NCI-H1092 treated with DMSO at 0.1 percent for 48 hours (cell line): Measurements from ENCODE around the gene DNAH6.
"Not testable (repeated sequence)": the region's sequence is repeated elsewhere in the genome, so short reads cannot be mapped to it uniquely, and the experiment has no call there.

Source experiments
- DNase-seq: peaks from one replicate; lab custom pipeline; 2025; lab: John Stamatoyannopoulos, UW

DNAH6 gene

DNA sequence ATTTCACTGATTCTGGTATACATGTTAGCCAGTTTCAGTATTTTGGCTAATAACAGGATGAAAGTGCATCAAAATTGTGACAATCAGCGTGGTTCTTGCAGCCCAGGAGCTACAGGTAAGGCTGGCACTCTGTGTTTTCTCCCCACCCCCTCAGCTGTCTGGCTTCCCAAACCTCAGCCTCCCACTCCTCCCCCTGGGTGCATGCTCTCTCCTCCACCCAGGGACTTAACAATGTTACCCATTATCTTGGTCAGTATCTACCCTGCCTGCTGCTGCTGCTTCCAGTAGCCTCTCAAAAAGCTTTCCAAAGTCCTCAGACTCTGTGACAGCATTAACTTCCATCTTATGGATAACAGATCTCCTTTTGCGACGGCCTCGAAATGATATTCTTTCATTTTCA, 323.6 kb downstream of the DNAH6 start:
- no peak for DNase-seq

DNA sequence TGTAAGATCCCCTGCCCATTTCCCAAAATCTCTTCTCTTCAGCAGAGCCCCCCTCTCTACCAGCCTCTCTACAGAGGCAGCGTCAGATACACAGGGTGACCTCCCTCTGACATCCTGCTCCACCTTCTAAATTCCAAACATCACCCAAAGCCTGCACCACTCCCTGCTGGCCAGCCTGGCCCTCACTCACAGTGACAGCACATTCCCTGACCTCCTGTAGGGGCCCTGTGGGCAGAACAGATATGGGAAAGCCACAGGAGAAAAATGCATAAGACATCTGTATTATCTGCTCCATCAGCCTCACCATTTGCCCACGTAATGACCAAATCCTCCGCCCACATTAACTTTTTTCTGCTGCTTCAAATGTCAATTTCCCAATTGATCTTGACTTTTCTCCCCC, 324.0 kb downstream of the DNAH6 start:
- no peak for DNase-seq

DNA sequence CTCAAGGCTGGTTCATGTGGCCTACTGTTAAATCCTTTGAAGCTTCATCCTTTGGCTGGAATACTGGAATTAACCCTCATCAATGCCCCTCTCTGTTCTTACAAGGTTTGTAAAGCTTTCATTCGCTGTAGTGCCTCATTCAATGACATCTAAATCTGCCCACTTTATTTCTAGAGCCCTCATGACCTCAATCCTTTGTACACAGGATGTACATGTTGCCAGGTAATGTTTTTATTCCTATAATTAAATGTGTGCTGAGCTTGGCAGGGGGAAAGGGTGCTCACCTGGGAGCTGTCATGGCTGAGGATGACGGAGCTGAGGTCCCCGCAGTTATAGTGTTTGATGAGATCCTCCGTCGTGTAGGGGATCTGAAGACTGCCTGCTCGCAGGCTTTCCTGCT, 325.3 kb downstream of the DNAH6 start:
- DNase-seq, result no peak

DNA sequence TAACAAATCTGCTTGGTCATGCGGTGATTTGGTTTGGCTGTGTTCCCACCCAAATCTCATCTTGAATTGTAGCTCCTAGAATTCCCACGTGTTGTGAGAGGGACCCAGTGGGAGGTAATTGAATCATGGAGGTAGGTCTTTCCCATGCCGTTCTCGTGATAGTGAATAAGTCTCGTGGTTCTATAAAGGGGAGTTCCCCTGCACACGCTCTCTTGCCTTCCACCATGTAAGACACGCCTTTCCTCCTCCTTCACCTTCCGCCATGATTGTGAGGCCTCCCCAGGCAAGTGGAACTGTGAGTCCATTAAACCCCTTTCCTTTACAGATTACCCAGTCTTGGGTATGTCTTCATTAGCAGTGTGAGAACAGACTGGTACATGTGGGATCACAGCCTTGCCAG, 327.8 kb downstream of the DNAH6 start:
- no peak for DNase-seq

DNA sequence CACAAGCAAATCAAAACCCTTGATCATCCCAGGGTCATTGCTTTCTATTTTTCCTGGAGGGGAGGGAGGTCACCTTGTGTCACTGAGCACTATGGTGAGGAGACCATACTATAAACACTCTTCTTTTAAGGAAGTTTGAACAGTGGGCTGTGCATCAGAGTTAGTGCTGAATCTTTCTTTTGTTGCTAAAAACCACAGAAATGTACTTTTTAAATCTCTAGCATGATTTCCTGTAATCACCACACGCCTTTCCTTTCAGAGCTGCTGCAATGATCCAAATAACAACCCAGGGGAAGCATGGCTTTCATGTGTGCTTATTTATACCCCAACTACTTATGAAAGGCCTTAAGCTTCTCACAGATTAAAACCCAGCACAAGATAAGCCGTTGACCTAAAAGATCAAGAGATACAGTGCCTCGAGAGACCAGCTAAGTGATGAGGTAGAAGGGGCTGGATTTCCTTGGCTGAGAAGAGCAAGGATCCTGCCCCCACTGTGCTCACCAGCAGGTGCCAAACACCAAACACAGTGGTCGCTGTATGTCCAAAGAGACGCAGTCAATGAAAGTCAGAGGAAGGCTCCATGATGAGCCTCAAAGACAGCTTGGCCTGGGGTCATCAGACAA, 329.9 kb downstream of the DNAH6 start:
- no peak for DNase-seq

DNA sequence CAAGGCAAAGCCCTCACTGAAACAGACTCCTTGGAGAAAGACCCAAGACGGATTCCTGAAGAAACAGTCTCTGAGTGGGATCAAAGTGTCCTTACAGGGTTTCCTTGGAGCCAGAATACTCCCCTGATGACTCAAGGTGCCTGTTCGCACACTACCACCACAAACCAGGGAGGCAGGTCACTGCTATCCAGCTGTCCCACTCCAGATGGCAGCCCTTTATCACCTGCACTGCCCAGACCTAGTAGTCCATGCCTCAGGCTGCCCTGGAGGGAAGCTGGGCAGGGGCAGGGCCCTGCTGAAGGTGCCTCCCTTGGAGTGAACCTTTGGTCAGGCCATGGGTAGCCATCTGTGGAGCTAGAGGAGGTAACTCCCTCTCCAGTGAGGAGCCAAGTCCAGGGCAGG, 330.4 kb downstream of the DNAH6 start:
- DNase-seq, result no peak

DNA sequence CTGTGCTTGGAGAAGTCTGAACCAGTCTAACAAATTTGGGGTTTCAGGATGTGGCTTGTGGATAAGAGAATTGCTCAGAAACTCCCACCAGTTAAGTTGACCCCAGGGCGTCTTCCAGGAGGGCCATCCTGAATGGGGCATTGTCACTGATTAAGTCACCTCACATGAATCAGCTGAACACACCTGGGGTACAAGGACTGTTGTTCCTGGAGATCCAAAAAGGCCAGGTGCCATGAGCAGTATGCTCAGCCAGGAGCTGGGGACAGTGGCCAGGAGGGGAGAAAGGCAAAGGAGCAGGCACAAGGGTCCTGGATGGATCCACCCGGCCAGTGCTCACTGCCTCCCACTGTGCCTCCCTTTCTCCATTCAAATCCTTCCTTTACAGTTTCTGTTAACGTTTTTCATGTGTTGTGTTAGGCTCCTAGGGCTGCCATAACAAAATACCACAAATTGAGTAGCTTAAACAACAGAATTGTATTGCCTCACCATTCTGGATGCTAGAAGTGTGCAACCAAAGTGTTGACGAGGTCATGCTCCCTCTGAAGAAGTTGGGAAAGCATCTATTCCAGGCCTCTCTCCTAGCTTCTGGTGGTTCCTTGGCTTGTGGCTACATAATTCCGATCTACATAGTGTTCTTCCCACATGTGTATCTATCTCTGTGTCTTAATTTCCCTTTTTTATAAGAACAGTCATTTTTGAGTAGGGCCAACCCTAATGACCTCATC, 331.2 kb downstream of the DNAH6 start:
- no peak for DNase-seq

DNA sequence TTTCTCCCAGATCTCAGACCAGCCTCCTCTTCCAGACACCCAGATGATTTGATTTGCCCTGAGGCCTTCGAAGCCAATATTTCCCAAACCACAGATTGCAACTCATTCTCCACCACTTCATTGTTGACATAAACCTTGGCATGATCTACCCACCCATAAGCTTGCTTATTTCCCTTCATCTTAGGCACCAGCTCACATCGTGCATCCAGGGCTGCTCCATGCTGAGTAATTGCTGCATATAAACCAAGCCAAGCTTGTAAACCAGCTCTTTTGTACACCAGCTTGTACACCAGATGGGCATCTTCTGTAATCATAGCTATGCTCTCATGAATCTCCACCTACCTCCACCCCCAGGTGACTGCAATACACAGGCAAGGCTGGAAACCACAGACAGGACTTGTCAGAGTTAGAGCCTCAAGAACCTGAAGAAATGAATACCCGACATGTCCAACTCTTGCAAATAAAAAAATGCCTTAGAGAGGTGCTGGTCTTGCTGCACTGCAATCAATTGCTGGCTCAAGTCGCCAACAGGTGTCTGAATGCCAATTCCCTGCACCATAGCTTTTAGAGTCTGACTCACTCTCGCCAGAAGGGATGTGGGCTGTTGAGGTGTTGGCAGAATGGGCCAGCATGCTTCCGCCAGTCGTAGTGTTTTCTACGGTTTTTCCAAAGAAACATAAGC, 333.1 kb downstream of the DNAH6 start:
- no peak for DNase-seq

DNA sequence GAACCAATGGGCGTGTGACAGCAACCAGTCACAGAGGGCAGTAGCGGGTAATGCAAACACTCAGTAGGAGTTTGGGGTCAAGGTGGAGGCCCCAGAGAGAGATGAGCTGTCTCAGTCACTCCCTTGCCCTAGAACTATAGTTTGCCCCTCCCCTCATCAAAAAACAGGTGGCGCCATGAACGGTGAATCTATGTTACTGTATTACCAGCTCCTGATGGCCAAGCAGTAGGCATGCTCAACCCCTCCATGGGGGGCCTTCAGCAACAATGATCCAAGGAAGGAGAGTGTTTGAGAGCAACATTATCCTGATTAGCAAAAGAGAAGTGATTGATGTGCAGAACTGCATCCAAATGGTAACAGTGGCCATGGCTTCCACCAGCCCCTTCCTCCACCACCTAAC, 334.2 kb downstream of the DNAH6 start:
- DNase-seq, result no peak

DNA sequence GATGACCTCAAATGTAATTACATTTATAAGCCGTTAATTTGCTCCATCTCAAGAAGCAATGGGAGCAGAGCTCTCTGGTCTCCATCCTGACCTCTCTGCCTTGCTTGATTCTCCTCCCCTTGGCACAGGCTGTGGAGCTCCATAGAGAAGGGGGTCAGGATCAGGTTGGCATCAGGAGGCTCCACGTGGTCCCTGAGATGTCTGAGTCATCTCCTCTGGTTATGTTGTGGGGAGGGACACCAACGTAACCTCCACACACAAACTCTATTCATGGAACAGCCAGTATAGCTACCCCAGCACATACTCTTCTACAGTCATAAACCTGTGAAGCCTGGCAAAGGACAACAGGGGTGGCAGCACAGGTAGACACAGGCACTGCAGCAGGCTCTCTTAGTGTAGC, 335.6 kb downstream of the DNAH6 start:
- no peak for DNase-seq

DNA sequence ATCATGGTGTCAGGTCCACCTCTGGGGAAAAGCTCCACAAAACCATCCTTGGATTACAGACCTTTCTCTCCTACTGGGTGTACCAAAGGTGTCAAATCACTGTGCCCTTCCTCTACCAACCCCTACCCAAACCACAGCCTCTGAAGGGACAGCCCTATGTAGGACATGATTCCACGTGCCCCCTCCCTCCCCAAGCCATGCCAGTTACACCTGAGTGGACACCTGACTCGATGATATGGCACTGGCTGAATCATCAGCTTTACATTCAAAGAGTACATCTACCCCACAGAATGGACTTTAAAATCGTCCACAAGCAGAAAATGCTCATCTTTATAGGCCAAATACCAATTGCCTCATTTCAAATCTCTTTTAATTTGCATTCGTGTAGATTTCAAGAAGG, 338.6 kb downstream of the DNAH6 start:
- no peak for DNase-seq

DNA sequence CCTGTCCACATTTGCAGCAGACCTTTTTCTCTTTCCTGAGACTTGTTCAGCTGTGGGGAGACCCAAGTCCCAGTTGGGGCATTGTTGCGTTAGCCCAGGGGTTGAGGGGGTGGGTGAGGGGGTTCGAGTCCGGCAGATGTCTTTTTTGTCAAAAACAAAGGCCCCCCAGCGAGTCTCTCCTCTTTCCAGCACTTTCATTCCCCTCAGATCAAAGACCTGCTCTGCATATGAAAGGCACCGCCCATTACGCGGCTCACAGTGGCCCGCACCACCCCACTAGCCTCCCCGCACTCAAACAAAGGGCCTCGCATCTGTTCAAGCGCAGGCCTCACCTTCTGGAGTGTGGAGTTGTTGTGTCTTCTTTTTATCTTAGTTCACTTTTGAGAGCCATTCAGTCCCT, 339.4 kb downstream of the DNAH6 start:
- DNase-seq, result no peak

DNA sequence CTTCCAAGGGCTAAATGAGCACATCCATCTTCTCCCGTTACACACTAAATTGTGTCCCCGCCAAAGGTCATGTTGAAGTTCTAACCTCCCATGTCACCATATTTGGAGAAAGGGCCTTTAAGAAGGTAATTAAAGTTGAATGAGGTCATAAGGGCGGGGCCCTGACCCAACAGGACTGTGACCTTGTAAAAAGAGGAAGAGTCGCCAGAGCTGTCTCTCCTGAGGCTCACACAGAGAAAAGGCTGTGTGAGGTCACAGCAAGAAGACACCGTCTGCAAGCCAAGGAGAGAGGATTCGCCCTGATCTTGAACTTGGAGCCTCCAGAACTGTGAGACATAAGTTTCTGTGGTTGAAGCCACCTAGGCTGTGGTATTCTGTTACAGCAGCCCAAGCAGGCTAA, 340.5 kb downstream of the DNAH6 start:
- DNase-seq, result no peak

DNA sequence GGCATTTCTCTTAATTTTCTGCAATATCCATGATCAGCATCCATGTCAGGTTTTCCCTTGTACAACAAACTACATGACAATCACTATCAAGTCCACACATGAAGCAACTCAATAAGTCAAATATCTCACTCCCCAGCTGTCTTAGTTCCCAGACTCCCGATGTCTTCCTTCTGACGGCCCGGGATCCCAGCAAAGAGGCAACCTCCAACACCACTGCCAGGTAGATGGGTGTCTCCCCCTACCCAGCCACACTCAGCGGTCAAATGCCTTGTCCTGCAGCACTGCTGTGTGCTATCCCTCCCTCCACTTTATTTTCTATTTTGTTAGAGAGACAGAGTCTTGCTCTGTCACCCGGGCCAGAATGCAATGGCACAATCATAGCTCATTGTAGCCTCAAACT, 341.3 kb downstream of the DNAH6 start:
- no peak for DNase-seq

DNA sequence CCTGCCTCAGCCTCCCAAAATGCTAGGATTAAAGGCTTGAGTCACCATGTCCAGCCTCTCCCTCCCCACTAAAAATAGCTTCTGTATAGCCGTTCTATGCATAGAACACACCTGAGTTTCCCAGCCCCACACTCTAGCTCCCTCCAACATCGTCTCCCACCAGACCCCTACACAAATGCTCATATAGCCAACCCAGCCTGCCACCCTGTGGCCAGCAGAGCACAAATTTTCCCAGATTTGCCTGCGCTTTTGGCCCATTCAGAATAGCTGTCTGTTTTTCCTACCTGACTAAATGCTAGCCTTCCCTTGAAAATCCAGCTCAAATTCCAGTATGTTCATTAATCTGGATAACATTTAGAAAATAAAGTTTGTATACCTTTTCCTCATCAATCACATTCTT, 341.8 kb downstream of the DNAH6 start:
- DNase-seq, result no peak

DNA sequence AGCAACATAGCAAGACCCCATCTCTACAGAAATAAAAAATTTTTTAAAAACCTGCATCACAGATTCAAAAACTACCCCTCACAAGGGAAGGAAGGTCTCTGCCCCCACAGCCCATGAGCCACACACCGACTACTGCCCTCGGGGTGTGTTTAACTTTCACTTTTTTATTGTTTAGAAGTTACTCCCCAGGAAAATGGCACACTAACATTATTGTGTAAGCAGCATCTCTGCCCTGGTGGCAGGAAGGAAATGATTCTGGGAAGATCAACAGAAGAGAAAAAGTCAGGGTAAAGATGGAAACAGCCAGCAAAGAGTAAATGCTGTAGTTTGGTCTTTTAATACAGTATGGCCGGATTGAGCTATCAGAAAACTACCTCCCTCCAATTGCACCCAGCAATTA, 342.6 kb downstream of the DNAH6 start:
- DNase-seq, result no peak

DNA sequence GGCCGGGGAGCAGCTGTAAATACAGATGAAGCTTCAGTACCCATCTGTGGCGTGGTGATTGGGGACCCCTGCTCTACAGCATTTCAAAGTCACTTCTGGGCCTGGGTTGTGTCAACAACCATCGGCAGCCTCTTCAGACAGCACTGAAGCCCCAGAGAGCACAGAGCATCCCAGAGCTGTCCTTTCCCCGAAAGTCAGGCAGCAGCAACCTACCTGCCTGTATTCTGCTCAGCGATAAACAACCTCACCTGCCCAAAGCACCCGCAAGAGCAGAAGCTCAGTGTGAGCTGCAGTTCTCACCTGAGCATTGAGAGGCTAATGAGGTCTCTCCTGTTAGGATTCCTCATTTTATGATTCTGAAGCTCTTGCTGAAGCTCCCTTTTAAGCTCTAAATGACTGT, 345.2 kb downstream of the DNAH6 start:
- no peak for DNase-seq

DNA sequence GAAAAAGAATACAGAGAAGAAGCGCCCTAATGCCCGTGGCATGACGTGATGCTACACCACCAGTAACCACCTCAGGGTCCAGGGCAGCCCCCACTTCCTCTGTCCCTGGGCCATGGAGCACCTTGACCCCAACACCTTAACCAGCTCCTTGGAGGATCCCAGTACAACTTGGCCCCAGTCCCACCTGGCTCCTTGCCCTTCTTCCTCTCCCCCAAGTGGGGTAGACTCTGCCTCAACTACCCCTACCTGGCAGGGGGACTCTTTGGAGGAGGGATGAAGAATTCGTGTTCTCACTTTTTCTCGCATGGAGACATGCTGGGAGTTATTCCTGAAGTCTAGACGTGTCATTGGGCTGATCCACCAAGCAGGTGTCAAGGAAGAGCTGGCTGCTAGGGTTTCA, 345.7 kb downstream of the DNAH6 start:
- DNase-seq, result no peak

DNA sequence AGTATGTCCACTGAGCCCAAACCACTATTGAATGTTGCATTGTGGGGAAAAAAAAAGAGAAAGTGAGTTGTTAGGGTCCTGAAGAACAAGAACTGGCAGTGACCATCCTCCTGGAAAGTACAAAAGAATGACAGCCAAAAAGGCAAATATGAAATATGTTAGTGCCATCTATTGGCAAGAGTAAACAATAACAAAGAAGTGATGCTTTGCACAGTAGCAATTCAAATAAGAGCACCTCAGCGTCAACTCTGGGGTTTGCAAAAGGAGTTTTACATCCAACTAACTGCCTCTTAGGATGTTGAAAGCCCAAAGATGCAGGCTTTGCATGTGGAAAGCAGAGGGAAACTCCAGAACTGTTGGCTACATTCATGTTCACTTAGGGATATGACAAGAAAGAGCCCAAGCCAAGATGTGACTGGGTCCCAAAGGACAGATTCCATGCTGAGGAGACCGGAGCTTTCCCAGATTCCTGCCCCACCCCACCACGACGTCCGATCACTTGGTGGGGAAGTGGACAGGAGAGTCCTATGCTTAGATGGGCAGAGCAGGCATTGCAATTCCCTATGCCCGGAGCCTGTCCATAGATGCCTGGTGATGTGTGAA, 349.0 kb downstream of the DNAH6 start:
- DNase-seq, result no peak

DNA sequence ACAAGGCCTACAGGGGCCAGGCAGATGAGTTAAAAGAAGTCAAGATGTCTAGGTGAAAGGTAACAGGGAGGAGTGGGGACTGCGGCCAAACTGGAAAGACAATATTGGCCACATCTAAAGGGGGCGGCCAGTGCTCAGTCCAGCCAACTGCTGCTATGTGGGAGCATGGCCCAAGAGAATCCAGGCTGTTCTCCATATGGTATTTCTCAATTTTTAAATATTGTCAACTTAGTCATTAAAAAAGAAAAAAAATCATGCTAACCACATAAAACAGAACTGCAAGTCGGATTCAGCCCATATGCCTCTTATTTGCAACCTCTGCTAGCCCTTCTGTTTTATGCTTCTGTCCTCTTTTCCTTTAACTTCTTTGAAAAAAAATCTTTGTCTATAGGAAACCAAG, 349.8 kb downstream of the DNAH6 start:
- DNase-seq, result no peak

DNA sequence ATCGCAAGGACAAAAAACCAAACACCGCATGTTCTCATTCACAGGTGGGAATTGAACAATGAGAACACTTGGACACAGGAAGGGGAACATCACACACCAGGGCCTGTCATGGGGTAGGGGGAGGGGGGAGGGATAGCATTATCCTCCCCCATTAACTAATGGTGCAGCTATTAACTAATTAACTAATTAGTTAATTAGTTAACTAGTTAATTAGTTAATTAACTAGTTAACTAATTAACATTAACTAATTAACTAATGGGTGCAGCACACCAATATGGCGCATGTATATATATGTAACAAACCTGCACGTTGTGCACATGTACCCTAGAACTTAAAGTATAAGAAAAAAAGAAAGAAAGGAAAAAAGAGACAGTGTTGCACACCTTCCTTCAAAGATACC, 352.0 kb downstream of the DNAH6 start:
- not testable (repeated sequence) for DNase-seq
